ENCODE data around the gene OR4D1. TPM values are rescaled to one million over a fixed set of nuclear protein-coding genes. Genes with fewer than 3 reads are reported as not detected.

The OR4D1 gene
- total RNA-seq = under 0.01 TPM in 1 of 2 replicates, not detected in the other

DNA sequence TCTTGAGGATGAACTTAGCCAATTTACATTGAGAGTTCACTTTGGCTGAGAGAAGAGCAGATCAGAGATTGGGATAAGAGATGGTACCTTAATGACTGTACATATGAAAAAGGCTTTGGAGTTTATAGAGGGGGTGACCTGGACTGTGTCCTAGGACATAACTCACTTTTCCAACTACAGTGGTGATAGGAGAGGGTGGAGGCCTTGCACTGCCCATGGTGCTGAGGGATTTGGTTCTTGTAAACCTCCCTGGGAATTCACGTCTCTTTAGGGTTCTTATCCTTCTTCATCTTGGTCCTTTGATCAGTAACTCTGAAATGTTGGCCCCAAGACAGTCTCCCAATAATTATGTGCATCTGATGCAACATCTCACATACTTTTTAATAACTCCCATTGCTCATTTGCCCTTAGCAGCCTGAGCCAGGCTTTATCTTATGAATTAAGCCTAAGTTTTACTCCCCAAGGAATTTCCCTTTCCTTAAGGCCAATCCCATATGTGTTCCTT lies at the start of gene OR4D1:
Gene OR4D1, plus strand, starts transcription at position 455 of the 505 bp plus-strand sequence. CDS start 6,770 bp downstream, outside the sequence.

GRCh38 chr17:58166682-58167081 lies 18.5 kb downstream of the OR4D1 start, which contains the start of gene OR4D2:
Gene OR4D2, plus strand, starts transcription at chr17:58166982. Its CDS starts 2,674 bp downstream, at chr17:58169656.

DNA sequence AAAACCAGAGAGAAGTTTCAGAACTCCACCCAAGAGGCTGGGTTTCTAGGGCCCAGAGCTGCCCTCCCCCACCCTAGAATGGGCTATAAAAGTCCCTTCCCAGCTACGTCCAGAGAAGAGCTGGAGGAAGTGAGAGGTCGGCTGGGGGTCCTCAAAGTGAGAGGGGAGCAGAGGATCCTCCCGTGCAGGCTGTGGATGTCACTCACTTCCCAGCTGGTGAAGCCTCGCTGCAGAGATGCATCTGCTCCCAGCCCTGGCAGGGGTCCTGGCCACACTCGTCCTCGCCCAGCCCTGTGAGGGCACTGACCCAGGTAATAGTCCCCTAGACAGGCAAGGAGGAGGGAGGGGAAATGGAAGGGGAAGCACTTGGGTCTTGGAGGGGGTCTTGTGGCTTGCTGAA lies 44.4 kb downstream of the OR4D1 start, which contains the start of gene EPX:
Gene EPX, plus strand, starts transcription at position 115 of the 400 bp plus-strand sequence. Its CDS starts 121 bp downstream, at position 236.

Other genes starting within 250 kb of the OR4D1 start
- 14.0 and 14.4 TPM in 2 replicates for gene CUEDC1, start 193.0 kb upstream of the OR4D1 start, total RNA-seq
- 33.7 and 37.2 TPM in 2 replicates for gene VEZF1, start 160.1 kb upstream of the OR4D1 start, total RNA-seq
- gene SRSF1, start 141.1 kb upstream of the OR4D1 start, total RNA-seq = 309 and 476 TPM in 2 replicates
- gene DYNLL2, start 65.0 kb upstream of the OR4D1 start, total RNA-seq = 15.1 and 22.0 TPM in 2 replicates
- not detected in 2 replicates for gene OR4D2, start 18.6 kb downstream of the OR4D1 start, total RNA-seq
- not detected in 2 replicates for gene EPX, start 44.3 kb downstream of the OR4D1 start, total RNA-seq
- 13.1 and 19.5 TPM in 2 replicates for gene MKS1, start 70.9 kb downstream of the OR4D1 start, total RNA-seq
- not detected in 2 replicates for gene LPO, start 90.2 kb downstream of the OR4D1 start, total RNA-seq
- 0.15 and 0.17 TPM in 2 replicates for gene MPO, start 132.6 kb downstream of the OR4D1 start, total RNA-seq
- 0.15 and 0.50 TPM in 2 replicates for gene TSPOAP1, start 180.4 kb downstream of the OR4D1 start, total RNA-seq
- gene SUPT4H1, start 203.8 kb downstream of the OR4D1 start, total RNA-seq = 36.2 and 48.4 TPM in 2 replicates